ENCODE measurements around the gene CCR9. TPM values are rescaled to one million over a fixed set of nuclear protein-coding genes. Genes with fewer than 3 reads are reported as not detected.

Gene CCR9
- not detected for total RNA-seq

GRCh38 chr3:45885979-45886705 lies at the start of gene CCR9:
Gene CCR9, plus strand, starts transcription at chr3:45886543. Its CDS starts 8,391 bp downstream, at chr3:45894934.

GRCh38 chr3:45841757-45842491 lies 44.4 kb upstream of the CCR9 start, which contains the start of gene LZTFL1:
Gene LZTFL1, minus strand, starts transcription at chr3:45842119. Its CDS starts 128 bp downstream, at chr3:45841991.

GRCh38 chr3:45943207-45943846 lies 57.0 kb downstream of the CCR9 start, which contains the start of gene CXCR6:
Gene CXCR6, plus strand, starts transcription at chr3:45943464. Its CDS starts 3,018 bp downstream, at chr3:45946482.

Small RNA genes lying within 50 kb of the gene (small RNA-seq; reads per million reads assigned to genes)
- gene RF00019: 0 reads per million in 2 donors

Other genes starting within 250 kb of the CCR9 start
- 10 to 100 TPM; 26.8 to 44.0 TPM for gene SACM1L, start 197.1 kb upstream of the CCR9 start, total RNA-seq
- not detected for gene SLC6A20, start 90.0 kb upstream of the CCR9 start, total RNA-seq
- gene LZTFL1, start 44.4 kb upstream of the CCR9 start, total RNA-seq: 10 to 100 TPM in 1 of 2 donors, 1 to 10 TPM in 1; 10.0 to 12.0 TPM
- not detected for gene CXCR6, start 56.9 kb downstream of the CCR9 start, total RNA-seq
- gene FYCO1, start 109.3 kb downstream of the CCR9 start, total RNA-seq: 100 to 1,000 TPM in 1 of 2 donors, 10 to 100 TPM in 1; 45.6 to 111 TPM
- gene XCR1, start 140.9 kb downstream of the CCR9 start, total RNA-seq: not detected

Measured in melanocyte of skin (primary cell).